Measurements from ENCODE around the gene CEL.

DNA sequence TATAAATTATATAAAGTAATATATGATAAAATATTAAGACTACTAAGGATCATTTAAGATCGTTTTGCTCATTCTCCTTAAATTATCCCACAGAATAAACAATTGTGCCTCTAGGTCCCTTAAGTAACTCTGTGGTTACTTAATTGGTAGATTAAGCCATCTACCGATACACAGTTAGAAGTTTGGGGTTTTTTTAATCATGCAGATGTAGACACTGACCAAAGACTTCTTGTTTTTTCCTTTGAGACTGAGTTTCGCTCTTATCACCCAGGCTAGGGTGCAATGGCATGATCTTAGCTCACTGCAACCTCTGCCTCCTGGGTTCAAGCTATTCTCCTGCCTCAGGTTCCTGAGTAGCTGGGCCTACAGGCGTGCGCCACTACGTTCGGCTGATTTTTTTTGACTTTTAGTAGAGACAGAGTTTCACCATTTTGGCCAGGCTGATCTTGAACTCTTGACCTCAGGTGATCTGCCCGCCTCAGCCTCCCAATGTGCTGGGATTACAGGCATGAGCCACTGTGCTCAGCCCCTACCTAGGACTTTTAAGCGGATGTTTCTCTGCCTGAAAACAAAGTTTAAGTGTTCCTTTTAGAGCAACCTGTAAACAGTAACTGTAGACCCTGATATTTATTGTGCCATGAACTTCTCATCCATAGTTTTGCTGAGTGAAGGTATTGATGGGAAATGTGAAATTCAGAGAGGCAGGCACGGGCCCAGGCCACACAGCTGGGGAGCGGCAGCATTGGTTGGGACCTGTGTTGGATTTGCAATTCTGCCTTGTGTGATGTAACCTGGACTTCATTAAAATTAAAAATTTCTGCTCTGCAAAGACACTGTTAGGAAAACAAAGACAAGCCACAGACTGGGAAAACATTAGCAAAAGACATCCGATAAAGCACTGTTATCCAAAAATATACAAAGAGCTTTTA, 11.6 kb downstream of the CEL start:
- TF ChIP-seq, protein P1, sequence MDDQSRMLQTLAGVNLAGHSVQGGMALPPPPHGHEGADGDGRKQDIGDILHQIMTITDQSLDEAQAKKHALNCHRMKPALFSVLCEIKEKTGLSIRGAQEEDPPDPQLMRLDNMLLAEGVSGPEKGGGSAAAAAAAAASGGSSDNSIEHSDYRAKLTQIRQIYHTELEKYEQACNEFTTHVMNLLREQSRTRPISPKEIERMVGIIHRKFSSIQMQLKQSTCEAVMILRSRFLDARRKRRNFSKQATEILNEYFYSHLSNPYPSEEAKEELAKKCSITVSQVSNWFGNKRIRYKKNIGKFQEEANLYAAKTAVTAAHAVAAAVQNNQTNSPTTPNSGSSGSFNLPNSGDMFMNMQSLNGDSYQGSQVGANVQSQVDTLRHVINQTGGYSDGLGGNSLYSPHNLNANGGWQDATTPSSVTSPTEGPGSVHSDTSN (CRISPR knock-in tag; IDR thresholded peaks at IDR 0.05) = no peak
- TF ChIP-seq, protein P2, sequence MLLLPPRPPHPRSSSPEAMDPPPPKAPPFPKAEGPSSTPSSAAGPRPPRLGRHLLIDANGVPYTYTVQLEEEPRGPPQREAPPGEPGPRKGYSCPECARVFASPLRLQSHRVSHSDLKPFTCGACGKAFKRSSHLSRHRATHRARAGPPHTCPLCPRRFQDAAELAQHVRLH (tag by site-specific recombination; IDR thresholded peaks at IDR 0.05) = no peak
- TF ChIP-seq, protein P3, sequence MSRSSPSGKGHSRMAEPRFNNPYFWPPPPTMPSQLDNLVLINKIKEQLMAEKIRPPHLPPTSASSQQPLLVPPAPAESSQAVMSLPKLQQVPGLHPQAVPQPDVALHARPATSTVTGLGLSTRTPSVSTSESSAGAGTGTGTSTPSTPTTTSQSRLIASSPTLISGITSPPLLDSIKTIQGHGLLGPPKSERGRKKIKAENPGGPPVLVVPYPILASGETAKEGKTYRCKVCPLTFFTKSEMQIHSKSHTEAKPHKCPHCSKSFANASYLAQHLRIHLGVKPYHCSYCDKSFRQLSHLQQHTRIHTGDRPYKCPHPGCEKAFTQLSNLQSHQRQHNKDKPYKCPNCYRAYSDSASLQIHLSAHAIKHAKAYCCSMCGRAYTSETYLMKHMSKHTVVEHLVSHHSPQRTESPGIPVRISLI (tag by site-specific recombination; IDR thresholded peaks at IDR 0.05) = no peak

Measured in HEK293 (cell line).